NCI-H1694 treated with DMSO at 0.1 percent for 48 hours (cell line): ENCODE data around the gene MRPL38.
A peak's percentile ranks its signal among the peaks of the same experiment; 100 is the strongest.
"Not testable (repeated sequence)": the region's sequence is repeated elsewhere in the genome, so short reads cannot be mapped to it uniquely, and the experiment has no call there.

ENCODE experiments used
- DNase-seq: peaks from one replicate; lab custom pipeline; 2025; lab: John Stamatoyannopoulos, UW

Gene MRPL38

DNA sequence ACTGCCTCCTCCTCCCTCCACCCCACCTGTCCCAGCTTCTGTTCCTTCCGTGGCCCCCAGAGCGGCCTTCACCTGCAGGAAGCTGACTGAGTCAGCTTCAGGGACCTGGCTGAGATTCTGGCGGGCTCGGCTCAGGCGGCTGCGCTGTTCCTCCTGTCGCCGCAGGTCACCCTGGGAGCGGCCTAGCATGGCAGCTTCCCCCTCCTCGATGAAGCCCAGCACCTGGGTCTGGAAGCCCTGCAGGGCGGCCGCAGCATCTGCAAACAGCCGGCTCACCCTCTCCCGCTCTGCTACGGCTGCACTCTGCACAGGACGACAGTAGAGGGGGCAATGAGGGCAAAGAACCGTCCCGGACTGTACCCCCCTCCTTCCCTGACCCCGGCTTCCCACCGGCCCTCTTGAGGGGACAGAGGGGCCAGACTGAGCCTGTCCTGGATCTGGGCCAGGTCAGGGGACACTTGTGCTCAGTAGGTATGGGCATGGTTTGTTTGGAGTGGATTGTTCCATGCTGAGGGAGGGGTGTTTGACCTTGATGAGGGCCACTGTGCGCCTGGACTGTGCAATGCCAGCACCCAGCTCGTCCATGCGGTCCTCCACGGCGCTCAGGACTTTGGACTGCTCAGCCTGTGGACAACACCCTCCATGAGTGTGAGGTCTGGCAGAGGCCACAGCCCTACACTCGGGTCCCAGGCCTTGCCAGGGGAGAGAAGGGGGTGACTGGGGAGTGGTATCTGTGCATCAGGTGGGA lies 28.3 kb downstream of the MRPL38 start:
- no peak for DNase-seq

- no peak for DNase-seq
Measured at GRCh38 chr17:75875940-75876189, 28.8 kb downstream of the MRPL38 start.

DNA sequence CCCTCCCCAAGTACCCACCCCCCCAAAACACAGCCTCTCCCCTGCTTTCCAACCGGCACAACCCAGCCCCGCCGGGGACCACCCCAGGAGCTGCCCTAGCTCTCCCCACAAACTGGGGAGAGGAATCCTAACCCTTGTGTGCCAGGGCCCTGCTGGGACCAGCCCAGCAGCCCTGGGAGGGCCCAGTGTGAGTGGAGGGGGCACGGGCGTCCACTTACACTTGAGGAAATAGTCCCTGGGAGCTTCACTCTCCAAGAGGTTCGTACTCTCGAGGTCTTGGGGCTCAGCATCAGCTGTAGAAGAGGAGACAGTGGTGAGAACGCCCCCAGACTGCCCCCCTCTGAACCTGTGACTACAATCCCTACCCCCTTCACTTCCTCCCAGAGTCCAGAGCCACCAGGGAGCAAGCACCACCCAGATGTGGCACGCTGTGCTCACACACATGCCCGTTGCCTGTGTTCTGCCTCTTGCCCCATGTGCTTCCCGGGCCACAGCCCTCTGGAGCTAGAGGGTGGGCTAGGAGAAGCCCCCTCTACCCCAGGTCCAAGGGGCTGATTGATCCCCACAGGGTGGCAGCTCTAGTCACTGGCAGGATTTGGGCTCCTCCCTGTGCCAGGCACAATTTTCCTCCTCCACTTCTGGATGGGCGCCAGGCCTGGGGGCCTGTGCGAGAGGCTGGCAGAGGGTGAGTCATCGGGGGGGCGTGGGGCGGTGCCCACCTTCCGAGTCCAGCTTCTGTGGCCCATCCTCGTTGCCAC lies 29.3 kb downstream of the MRPL38 start:
- DNase-seq = no peak

DNA sequence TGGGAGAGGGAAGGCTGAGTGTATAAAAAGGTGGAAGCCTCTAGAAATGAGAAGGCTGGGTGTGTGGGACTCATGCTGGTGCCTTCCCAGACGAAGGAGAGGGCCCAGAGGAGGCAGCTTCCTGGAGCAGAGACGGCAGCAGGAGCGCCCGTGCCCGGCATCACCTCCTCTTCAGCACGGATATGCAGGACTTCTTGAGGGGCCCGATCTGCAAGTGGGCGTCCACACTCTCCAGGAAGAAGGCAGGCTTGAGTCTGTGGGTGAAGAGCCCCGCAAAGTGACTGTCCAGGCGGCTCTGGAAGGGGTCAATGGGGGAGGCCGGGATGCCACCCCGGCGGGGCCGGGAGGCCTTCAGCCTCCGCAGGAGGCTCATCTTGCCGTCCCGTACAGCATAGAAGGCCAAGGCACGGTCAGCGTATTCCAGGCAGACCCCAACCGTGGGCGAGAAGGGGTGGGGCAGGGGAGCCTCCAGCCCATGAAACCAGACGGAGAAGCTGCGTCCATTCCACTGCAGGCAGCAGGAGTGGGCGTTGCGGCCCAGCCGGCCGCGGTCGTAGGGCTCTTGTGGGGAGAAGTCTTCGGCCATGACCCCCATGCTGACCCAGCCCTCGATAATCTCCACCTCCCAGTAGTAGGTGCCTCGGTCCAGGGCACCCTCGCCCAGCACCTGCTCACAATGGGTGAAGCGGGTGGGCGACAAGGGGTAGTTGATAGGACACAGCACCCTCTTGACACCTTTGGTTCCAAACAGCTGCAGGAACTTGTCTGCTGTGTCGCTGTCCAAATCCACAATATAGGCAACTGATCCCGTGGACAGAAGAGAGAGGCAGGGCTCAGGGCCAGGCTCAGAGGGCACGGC lies 30.1 kb downstream of the MRPL38 start:
- DNase-seq = no peak

DNA sequence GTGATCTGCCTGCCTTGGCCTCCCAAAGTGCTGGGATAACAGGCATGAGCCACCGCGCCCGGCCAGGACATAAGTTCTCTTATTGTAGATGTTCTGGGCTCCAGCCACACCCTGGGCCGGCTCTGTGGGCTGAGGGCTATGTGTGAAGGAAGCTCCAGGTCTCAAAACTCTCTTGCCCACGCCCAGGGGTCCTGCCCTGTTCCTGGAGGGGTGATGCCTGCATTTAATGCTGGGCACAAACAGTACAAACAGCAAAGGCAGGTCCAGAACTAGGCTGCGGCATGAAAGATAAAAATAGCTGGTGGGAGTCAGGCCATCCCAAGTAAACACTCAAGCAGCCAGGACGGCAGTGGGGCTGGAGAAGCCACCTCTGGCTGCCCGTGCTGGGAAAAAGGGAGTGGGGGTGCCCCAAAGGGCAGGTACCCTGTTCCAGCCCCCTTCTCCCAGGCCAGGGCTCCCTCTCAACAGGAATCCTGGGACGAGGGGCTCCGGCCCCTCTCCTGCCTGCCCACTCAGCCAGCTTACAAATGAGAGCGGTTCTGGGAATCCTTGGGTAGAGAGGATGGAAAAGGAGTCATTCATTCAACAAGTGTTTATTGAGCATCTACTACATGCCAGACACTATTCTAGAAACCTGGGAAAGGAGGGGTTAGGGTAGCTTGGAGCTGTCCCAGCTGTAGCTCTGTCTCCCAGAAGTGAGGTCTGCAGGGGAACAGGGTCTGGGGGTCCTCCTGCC lies 30.9 kb downstream of the MRPL38 start:
- no peak for DNase-seq

- no peak for DNase-seq
Measured at GRCh38 chr17:75872434-75873351, 32.0 kb downstream of the MRPL38 start.

DNA sequence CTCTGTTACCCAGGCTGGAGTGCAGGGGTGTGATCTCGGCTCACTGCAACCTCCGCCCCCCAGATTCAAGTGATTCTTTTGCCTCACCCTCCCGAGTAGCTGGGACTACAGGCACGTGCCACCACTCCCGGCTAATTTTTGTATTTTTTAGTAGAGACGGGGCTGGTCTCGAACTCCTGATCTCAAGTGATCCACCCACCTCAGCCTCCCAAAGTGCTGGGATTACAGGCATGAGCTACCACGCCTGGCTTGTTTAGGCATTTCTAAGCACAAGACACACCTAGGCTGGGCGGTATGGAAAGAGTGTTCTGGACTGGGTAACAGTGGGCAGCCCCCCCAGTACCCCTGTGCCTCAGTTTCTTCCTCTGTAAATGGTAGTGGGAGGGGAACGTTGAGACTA lies 34.5 kb downstream of the MRPL38 start:
- not testable (repeated sequence) for DNase-seq

GRCh38 chr17:75869282-75870141 lies 35.2 kb downstream of the MRPL38 start:
- no peak for DNase-seq

GRCh38 chr17:75868730-75869281 lies 35.9 kb downstream of the MRPL38 start:
- DNase-seq = not testable (repeated sequence)

DNA sequence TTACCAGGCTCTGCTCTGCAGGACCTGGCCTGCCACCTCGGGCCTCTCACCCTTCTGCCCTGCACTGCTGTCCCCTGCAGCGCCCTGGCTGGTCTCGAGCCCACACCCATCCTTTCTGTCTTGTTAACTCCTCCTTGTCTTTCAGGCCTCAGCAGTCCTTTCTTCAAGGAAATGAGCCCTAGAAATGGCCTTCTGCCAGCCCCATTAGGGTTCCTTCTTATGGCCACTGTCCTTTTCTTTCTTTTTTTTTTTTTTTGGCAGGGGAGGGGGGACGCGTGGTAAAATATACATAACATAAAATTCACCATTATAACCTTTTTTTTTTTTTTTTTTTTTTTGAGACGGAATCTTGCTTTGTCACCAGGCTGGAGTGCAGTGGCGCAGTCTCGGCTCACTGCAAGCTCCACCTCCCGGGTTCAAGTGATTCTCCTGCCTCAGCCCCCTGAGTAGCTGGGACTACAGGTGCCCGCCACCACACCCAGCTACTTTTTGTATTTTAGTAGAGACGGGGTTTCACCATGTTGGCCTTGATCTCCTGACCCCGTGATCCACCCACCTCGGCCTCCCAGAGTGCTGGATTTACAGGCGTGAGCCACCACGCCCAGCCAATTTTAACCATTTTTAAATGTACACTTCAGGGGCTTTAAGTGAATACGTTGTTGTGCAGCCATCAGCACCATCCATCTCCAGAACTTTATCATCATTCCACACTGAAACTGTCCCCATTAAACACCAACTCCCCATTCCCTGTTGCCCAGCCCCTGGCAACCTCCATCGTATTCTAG lies 39.1 kb downstream of the MRPL38 start:
- DNase-seq = not testable (repeated sequence)

DNA sequence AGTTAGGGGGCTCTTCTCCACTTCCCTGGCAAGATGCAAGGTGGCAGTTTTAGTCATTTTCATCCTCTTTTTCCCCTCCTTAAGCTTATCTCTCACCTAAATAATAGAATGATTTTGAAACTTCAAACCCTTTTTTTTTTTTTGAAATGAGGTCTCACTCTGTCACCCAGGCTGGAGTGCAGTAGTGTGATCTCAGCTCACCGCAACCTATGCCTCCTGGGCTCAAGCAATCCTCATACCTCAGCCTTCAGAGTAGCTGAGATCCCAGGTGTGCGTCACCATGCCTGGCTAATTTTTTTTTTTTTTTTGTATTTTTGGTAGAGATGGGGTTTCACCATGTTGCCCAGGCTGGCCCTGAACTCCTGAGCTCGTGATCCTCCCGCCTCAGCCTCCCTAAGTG lies 39.8 kb downstream of the MRPL38 start:
- DNase-seq = not testable (repeated sequence)

DNA sequence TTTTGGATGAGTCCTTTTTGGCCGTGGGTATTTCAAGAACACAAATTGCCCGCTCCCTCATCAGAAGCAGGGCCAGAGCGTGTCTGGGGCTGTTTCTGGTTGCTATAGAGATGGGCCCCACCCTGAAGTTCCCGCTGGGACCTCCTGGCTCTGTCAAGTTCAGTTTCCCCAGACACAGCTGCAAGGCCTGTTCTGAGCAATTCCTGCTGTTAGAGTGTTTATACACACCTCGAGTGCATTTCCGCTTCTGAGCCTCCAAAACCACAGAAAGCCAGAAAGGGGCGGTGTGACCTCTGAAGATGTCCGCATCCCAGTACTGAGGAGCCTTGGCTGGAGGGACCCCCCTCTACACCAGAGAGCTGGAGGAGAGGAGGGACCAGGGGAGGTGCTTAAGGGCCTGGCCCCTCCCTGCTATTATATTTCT lies 40.2 kb downstream of the MRPL38 start:
- DNase-seq = no peak

DNA sequence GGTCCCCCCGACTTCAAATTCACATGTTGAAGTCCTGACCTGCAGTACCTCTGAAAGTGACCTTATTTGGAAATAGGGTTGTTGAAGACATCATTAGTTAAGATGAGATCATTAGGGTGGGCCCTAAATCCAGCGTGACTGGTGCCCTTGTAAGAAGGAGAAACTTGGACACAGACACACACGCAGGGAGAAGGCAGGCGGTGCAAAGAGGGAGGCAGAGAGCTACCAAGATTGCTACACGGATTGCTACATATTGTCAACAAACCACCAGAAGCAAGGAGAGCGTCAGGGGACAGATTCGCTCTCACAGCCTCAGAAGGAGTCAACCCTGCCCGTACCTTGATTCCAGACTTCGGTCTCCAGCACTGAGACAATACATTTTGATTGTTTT lies 42.8 kb downstream of the MRPL38 start:
- no peak for DNase-seq

DNA sequence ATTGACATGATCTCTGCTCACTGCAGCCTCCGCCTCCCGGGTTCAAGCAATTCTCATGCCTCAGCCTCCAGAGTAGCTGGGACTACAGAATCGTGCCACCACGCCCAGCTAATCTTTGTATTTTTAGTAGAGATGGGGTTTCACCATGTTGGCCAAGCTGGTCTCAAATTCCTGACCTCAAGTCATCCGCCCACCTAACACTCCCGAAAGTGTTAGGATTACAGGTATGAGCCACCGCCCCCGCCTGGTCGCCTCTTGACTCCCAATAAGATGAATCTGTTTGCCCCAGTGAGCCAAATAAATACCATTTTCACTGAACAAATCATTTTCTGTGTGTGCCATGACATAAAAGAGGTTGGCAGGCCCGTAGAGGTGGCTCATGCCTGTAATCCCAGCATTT lies 45.3 kb downstream of the MRPL38 start:
- DNase-seq = not testable (repeated sequence)

- no peak for DNase-seq
Measured at GRCh38 chr17:75856062-75856756, 48.5 kb downstream of the MRPL38 start.

DNA sequence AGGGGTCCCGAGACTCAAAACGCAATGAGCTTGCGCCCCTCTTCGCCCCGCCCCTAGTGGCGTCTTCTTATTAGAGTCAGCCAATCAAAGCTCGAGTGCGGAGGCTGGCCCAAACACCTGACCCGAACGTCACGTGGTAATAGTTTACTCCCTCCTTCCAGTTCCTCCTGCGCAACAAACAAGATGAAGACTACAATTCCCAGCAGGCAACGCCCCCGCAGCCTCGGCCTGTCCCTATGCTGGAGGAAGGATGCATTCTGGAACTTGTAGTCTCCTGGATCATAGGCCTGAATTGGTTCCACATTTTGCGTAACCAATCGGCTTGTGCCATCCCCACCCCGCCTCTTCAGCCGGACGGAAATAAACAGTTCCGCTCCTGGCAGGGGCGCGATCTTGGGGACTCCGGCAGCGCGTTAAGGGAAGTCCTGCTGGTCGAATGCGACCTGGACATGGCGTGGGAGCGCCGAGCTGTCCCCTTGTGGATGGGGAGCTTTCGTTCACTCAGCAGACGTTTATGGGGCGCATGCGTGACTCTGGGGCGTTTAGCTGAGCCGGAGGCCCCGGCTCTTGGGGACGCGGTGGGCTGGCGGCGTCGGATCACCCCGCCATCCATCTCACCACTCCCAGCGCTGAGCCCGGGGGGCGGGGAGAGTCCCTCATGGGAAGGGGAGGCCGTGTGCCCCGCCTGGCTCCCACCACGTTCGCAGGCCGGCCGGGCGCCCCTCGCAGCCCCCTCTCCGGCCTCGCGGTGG lies 49.2 kb downstream of the MRPL38 start, which contains the start of gene WBP2:
Gene WBP2, minus strand, starts transcription at position 26 of the 752 bp plus-strand sequence. CDS start 38 bp downstream, outside the sequence.
- peak; percentile 100 for DNase-seq

- no peak for DNase-seq
Measured at GRCh38 chr17:75854881-75855309, 49.8 kb downstream of the MRPL38 start.
